CMK (cell line): ENCODE results near the gene HADH.
"Not testable (repeated sequence)": the region's sequence is repeated elsewhere in the genome, so short reads cannot be mapped to it uniquely, and the experiment has no call there.

Experiments used
- DNase-seq: peaks from one replicate; pipeline ENCODE4 v3.0.0-alpha.2; 2010; ENCODE audit warnings: low read depth

The HADH gene

GRCh38 chr4:108031427-108032083, 41.9 kb downstream of the HADH start:
- no peak for DNase-seq

GRCh38 chr4:108033348-108033747, 43.7 kb downstream of the HADH start:
- DNase-seq, result no peak

GRCh38 chr4:108034565-108034964, 44.9 kb downstream of the HADH start:
- no peak for DNase-seq

- DNase-seq, result no peak
Measured at GRCh38 chr4:108035691-108036090, 46.0 kb downstream of the HADH start.

- DNase-seq, result no peak
Measured at GRCh38 chr4:108036213-108036612, 46.5 kb downstream of the HADH start.

GRCh38 chr4:108037884-108038283, 48.2 kb downstream of the HADH start:
- no peak for DNase-seq

- DNase-seq, result no peak
Measured at GRCh38 chr4:108042927-108043326, 53.2 kb downstream of the HADH start.

- DNase-seq, result no peak
Measured at GRCh38 chr4:108043526-108043925, 53.8 kb downstream of the HADH start.

GRCh38 chr4:108044951-108045686, 55.4 kb downstream of the HADH start:
- DNase-seq, result no peak

- no peak for DNase-seq
Measured at GRCh38 chr4:108045687-108046024, 56.0 kb downstream of the HADH start.

GRCh38 chr4:108047199-108047598, 57.5 kb downstream of the HADH start:
- DNase-seq, result no peak

- no peak for DNase-seq
Measured at GRCh38 chr4:108048157-108048556, 58.5 kb downstream of the HADH start.

GRCh38 chr4:108048997-108049396, 59.3 kb downstream of the HADH start:
- DNase-seq, result no peak

- DNase-seq, result no peak
Measured at GRCh38 chr4:108049406-108049805, 59.7 kb downstream of the HADH start.

GRCh38 chr4:108050166-108051111, 60.8 kb downstream of the HADH start:
- DNase-seq, result not testable (repeated sequence)

GRCh38 chr4:108051343-108051742, 61.7 kb downstream of the HADH start:
- no peak for DNase-seq

GRCh38 chr4:108052558-108053120, 63.0 kb downstream of the HADH start:
- no peak for DNase-seq

GRCh38 chr4:108053251-108053711, 63.6 kb downstream of the HADH start:
- DNase-seq, result no peak

GRCh38 chr4:108054025-108054638, 64.4 kb downstream of the HADH start:
- DNase-seq, result no peak

GRCh38 chr4:108055787-108056186, 66.1 kb downstream of the HADH start:
- DNase-seq, result no peak

- DNase-seq, result no peak
Measured at GRCh38 chr4:108056418-108056817, 66.7 kb downstream of the HADH start.
